Measurements from ENCODE around the gene CCDC3.
"Not testable (repeated sequence)": the region's sequence is repeated elsewhere in the genome, so short reads cannot be mapped to it uniquely, and the experiment has no call there.

CCDC3 gene

DNA sequence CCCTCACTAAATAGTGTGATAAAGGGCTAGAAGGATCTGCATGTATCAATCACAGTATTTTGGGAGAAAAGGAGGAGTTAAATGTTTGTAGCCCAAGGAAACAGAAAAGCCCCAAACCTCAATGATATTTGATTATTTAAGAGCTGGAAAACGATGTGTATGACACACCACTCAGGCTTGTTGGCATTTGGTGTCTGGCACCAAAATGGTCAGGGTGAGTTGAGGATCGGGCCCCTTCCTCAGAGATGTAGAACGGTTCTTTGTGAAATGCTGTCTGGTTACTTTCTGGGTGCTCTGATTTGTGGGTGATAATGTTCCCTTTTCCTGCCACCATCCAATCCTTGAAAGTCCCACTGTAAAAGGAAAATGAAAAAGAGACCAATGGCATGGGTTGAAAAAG lies 113.7 kb downstream of the CCDC3 start:
- no peak for DNase-seq (ENCODE audit: low read depth)

DNA sequence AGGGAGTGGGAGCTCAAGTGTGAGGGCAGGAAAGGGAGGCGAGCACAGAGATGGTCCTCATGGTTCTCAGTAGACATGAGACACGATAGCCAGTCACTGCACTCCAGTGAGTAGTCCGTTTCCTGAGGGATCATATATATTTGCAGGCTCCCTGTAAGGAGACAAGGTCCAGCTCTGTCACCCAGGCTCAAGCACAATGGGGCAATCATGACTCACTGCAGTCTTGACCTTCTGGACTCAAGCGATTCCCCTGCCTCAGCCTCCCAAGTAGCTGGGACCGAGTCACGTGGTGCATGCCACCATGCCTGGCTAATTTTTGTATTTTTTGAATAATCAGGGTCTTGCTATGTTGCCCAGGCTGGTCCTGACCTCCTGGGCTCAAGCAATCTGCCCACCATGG lies 116.7 kb downstream of the CCDC3 start:
- DNase-seq (ENCODE audit: low read depth): no peak

DNA sequence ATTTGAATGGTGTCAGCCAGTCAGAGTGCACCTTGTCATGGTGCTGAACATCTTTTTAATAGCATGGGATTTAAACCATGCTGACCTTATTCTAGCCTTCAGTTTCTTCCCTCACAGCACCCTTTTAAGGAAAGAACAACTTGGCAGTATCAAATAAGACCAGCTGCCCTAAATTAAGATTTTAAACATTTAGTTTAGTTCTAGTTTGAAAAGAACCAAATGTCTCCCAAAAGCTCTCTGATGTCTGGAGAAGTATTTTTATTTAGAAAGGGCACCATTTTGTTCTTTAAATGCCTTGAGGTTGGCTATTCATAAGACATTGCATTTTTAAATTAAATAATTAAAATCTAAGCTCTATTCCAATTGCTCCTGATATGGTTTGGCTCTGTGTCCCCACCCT lies 121.1 kb downstream of the CCDC3 start:
- no peak for DNase-seq (ENCODE audit: low read depth)

DNA sequence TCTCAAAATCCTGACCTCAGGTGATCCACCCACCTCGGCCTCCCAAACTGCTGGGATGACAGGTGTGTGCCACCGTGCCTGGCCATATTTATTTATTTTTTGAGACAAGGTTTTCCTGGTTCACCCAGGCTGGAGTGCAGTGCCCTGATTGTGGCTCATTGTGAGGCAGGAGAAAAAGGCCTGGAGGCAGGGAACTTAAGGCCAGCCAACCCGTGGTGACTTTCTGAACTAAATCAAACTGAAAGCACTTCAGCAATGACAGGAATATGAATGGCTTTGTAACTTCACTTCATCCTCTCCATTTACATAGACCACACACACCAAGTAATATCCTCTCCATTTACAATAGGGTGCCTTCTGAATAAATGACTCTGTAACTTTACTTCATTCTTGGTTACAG lies 124.4 kb downstream of the CCDC3 start:
- no peak for DNase-seq (ENCODE audit: low read depth)

DNA sequence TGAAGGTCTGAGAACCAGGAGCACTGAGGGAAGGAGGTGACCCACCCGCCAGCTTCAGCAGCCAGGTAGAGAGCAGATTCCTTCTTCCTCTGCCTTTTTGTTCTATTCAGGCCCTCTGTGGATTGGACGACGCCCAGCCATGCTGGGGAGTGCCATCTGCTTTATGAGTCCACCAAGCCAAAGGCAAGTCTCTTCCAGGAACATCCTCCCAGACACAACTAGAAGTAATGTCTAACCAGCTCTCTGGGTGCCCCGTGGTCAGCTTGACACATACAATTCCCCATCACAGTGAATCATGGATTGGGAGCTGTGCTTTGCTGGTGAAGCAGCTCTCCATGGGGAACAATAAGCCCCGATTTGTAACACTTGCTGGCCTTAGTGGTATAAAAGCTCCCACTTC lies 125.2 kb downstream of the CCDC3 start:
- no peak for DNase-seq (ENCODE audit: low read depth)

DNA sequence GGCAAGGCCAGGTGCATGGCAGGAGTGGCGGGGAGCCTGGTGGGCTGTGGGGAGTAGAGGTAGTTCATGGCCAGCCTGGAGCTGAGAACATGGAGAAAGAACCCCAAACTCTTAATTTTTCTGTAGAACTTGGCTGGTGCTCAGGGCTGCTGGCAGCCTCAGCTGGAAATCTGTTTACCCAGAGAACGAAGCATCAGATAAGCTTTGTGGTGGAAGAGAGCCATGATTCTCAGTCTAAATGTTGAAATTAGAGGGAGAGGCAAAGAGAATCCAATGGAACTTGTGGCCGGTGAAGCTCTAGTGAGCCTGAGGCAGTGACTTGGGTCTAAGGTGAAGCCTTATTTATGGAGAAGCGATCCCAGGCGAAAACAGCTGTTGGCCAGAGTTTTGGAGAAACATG lies 126.4 kb downstream of the CCDC3 start:
- DNase-seq (ENCODE audit: low read depth): no peak

DNA sequence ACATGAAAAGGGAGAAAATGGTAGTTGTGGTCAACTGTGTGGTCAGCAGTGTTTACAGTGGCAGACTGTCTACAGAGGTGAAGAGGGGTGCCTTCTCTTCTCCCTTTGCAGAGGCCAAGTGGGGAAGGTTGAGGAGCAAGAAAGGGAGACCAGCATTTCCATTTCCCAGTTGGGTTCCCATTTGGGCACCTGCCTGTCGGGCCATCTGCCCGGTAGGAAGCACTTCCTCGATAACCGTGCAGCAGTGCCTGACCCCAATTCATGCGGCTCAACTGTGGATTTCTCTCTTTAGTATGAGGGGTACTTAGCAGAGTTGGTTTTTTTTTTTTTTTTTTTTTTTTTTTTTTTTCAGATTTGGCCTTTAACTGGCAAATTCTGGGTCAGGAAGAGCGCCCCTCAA lies 127.0 kb downstream of the CCDC3 start:
- no peak for DNase-seq (ENCODE audit: low read depth)

DNA sequence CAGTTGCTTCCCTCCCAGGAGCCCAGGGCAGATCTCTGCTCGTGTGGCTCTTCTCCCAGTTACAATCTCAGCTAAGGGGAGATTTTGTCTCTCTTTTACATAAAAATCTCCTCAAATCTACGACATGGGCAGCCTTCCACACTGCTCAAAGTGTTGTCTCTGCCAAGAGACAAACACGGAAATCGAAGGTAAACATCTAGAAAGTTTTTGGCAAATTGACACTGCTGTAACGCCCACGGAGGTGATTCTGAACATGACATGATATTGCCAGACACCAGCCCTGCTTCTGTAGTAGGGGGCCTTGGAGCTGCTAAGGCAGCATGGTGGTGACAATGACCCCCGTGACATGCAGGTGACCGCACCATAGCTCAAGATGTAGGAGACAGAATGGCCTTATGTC lies 128.3 kb downstream of the CCDC3 start:
- DNase-seq (ENCODE audit: low read depth): no peak

DNA sequence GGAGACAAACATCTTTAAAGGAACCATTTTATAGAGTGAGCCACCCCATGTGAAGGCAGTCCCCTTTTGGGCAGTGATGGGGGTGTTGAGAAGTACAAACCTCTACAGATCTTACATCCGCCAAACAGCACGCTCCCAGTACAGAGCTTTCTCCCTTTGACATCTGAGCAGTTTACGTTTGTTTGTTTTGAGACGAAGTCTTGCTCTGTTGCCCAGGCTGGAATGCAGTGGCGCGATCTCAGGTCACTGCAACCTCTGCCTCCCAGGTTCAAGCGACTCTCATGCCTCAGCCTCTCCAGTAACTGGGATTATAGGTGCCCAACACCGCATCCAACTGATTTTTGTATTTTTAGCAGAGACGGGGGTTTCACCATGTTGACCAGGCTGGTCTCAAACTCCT lies 128.9 kb downstream of the CCDC3 start:
- DNase-seq (ENCODE audit: low read depth): no peak

DNA sequence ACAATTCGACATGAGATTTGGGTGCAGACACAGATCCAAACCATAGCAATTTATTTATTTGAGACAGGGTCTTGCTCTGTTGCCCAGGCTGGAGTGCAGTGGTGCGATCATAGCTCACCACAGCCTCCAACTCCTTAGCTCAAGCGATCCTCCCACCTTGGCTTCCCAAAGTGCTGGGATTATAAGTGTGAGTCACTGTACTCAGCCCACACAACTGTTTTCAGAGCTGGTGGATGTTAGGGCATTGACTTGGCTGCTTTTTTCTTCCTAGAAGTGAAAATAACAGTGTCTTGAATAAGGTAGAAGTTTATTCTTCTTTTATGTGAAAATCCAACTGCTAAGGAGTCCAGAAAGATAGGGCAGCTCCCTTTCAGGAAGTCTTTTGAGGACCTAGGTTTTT lies 132.1 kb downstream of the CCDC3 start:
- DNase-seq (ENCODE audit: low read depth): no peak

DNA sequence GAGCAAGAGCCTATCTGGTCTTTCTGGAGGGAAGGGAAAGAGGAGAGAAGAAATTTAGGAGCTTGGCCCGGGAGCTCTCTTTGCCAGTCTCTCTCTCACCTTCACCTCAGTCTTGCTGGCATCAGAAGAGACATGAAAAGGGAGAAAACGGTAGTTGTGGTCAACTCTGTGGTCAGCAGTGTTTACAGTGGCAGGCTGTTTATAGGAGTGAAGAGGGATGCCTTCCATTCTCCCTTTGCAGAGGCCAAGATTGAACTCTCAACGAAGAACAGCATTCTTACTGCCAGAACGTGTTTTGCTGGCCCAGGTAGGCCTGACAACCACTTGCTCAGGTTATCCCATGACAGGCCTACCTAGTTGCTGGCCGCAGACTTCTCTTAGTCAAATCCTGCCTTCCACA lies 133.3 kb downstream of the CCDC3 start:
- DNase-seq (ENCODE audit: low read depth): no peak

DNA sequence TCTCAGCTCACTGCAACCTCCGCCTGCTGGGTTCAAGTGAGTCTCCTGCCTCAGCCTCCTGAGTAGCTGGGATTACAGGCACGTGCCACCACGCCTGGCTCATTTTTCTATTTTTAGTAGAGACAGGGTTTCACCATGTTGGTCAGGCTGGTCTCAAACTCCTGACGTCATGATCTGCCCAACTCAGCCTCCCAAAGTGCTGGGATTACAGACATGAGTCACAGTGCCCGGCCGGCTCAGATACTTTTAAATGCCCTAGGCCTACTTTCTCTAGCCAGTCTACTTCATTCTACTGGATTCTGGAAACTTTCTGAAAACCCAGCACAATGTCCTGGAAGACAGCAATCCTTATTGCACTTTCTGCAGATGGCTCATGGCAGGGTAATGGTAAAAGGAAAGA lies 136.0 kb downstream of the CCDC3 start:
- DNase-seq (ENCODE audit: low read depth): not testable (repeated sequence)

DNA sequence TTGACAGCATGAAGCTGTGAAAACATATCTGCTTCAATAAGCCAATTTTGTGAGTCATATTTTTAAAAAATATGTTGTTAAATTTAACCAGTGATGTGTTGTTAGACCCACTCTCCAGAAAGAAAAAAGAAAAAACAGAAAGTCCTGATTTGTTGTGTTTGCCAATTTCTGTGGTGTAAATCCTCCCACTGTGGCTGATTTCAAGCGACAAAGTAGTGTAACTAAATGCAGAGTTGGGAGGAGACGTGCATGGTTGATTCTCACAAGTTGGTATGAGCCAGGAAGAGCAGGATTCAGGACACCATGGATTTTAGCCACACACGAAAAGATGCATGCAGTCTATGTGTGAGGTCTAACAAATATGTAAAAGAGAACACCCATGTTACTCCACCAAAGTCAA lies 139.1 kb downstream of the CCDC3 start:
- DNase-seq (ENCODE audit: low read depth): no peak

DNA sequence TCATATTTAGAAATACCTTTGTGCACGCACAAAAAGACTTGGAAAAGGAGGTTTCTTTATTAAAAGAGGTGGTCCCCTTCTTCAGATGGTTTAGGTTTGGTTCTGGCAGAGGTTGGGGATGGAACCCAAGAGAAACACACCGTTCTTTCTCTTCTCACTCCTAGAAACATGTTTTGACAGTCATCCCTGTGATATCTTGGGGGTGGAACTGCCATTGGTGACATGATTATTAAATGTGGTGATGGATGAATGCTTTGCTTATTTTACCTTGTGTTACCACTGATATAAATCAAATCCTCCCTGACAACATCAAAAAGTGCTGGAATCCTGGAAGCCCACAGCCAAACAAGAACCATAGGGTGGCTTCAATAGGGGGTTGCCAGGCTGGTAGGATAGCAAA lies 146.5 kb downstream of the CCDC3 start:
- DNase-seq (ENCODE audit: low read depth): no peak

DNA sequence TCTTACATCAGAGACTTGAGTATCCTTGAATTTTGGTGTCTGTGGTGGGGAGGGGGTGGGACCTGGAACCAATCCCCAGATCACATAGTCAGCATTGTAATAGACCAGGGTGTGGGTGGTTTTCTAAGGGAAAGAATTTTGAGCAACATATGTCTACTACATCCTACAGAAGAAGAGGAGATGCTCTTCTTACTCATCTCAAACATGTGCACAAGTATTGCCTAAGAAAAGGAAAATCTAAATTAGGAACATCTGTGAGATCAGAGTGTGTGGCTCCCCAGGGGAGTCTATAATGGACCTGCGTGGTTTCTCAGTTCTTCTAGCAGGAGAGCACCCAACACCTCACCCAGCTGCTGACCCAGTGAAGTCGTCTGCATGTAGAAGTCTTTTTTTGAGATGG lies 148.8 kb downstream of the CCDC3 start:
- DNase-seq (ENCODE audit: low read depth): no peak

DNA sequence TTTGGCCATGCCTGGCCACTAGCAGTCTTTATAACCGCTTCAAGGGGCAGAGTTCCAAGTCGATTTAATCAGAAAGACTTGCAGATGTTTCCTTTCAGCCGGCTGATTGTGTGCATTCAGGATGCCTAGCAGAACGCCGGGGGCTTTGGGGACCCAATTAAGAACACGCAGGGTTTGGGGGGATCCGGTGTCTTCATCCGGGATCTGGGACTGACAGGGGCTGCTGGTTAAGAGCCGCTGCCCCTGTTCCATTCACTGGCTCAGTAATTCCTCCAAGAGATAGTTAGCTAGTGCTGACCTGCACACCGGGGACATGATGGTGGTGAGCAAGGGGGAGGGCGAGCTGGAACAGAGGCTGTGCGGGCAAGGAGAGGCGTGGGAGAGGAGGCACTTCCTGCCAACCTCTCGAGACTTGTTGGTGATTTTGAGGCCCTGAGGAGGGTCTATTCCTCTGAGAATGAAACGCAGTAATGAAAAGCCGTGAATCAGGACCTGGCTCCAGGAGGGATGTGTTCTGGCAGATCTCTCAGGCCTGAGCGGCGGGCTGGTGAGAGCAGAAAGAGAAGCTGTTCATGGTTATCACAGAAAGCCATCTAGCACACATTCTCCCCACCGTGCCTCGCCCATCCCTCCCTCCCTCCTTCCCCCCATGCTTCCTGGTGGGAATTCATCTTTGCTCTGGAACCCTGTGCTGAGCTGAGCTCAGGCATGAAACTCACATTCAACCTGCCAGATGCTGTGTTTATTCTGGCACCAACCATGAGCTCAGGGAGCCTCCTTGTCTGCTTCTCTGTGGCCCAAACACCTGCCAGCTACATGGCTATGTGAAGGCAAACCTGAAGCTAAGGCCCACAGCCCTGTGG lies 152.0 kb downstream of the CCDC3 start:
- no peak for DNase-seq (ENCODE audit: low read depth)

DNA sequence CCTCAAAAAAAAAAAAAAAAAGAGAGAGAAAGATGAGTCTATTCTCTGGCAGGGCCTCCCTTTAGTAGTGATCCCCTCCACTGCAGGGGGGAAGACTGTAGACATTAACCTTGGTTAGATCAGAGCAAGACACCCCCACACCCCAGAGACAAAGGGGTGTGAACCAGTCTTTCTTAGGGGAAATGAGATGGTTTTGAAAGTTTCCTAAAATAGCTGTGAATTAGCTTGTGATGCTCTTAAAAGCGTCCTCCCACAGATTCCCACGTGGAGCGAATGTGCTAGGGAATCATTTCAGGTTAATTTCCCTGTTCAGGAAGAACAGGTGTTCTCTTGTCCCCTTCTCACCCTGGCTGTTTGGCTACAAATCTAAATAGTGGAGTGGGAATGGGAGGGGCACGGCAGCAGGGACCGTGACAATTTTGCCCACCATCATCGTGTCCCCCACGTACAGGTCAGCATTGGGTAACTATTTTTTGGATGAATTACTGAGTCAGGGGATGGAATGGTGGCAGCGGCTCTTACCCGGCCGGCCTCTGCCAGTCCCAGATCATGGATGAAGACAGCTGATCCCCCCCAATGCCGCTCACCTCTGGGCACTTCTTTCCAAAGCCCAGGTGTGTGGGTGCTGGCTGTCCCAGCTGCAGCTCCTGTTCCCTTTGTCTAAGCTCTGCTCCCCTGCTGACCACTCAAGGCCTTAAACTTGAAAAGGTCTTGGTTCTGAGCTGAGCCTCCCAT lies 152.9 kb downstream of the CCDC3 start:
- no peak for DNase-seq (ENCODE audit: low read depth)

DNA sequence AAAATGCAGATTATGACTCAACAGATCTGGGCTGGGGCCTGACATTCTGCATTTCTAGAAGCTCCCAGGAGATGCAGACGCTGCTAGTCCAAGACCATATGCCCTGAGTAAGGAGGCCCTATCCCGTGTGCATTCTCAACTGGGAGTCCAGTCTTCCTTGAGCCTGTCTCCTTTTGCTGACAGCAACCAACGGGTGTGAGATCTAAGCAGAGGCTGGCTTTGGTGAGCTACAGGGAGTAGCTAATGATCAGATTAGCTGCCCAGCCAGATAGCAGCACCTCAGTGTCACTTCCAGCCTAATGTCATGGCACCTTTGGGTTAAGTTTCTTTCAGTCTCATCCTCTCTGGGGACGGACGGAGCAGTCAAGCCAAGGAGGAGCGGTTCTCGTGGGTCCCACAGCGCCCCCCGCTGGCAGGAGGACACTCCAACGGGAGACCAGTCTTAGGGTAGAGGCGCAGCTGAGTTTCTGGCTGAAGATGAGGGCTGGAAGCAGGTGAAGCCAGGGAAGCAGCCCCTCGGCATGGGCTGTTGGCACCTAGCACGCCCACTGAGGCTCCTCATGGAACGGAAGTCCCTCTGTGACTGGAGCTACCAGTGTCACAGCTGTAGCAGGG lies 154.0 kb downstream of the CCDC3 start:
- no peak for DNase-seq (ENCODE audit: low read depth)

DNA sequence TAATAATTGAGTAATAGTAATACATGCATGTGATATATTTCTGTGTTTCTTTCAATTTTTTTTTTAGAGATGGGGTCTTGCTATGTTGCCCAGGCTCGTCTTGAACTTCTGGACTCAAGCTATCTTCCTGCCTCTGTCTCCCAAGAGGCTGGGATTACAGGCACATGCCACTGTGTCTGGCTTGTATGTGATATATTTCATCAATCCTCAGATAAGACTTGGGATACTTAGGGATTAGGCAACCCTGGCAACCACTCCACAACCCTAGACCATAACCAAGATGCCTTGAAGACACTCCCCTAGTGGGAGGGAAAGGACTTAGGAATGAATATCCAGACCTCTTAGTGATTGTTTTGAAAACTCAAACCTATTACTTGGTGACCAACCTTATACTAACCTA lies 154.8 kb downstream of the CCDC3 start:
- no peak for DNase-seq (ENCODE audit: low read depth)
